Measurements from ENCODE around the gene HBG1. TPM values are rescaled to one million over a fixed set of nuclear protein-coding genes. Genes with fewer than 3 reads are reported as not detected.

The HBG1 gene
- total RNA-seq, 1 donor from 2014 or later = not detected

DNA sequence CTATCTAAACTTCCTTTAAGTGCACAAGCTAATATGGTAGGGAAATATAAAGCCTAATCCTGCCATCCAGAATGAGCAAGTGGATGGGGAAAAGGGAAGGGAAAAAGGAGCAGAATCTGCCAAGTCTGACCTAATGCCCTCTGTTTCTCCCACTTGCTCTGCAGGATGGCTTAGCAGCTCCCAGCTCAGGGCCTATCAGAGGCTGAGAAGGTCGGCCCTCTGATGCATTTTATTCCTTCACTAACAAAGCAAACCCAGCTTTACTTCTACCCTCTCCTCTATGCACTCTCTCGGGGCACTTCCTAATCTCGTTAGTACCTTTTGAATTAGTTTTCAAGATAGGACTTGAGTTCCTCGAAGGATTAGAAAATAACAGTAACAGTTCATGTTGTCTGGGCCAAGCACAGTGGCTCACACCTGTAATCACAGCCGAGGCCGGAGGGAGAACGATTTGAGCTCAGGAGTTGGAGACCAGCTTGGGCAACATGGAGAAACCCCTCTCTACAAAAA lies 39.2 kb downstream of the HBG1 start:
- TF ChIP-seq, protein P1, sequence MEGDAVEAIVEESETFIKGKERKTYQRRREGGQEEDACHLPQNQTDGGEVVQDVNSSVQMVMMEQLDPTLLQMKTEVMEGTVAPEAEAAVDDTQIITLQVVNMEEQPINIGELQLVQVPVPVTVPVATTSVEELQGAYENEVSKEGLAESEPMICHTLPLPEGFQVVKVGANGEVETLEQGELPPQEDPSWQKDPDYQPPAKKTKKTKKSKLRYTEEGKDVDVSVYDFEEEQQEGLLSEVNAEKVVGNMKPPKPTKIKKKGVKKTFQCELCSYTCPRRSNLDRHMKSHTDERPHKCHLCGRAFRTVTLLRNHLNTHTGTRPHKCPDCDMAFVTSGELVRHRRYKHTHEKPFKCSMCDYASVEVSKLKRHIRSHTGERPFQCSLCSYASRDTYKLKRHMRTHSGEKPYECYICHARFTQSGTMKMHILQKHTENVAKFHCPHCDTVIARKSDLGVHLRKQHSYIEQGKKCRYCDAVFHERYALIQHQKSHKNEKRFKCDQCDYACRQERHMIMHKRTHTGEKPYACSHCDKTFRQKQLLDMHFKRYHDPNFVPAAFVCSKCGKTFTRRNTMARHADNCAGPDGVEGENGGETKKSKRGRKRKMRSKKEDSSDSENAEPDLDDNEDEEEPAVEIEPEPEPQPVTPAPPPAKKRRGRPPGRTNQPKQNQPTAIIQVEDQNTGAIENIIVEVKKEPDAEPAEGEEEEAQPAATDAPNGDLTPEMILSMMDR (IDR thresholded peaks at IDR 0.05) = no peak
- Histone ChIP-seq H3K27me3 (no peaks in the 10 kb centered on the region), H3K9me3 (no peaks in the 10 kb centered on the region), H3K27ac (no peak overlapping the region), H3K4me3 (no peak overlapping the region), H3K4me1 (no peaks in the 10 kb centered on the region), H3K36me3 (no peaks in the 10 kb centered on the region)
- intact Hi-C loops (cut with DNase I) = no loop called here
- no peak for DNase-seq (ENCODE audit: low spot score in 2 of 2)

DNA sequence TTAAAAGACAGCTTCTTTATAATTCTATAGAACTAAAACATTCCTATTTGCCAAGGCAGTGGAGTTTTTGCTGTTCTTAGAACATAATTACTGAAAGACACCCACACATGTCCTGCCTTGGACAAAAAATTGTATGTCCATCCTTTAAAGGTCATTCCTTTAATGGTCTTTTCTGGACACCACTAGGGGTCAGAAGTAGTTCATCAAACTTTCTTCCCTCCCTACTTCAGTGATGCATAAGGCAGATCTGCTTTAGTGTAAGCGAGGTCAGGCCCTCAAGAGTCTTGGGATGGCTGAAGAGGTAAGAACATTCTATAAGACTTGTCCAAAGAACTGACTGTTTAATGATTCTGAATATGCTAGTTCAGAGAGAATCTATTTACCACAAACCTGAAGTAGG lies 44.9 kb downstream of the HBG1 start:
- TF ChIP-seq, protein P1 (IDR thresholded peaks at IDR 0.05) = peak in 1 of 3 experiments; percentile 40
- DNase-seq (ENCODE audit: low spot score in 2 of 2) = no peak
- no peaks in the 10 kb centered on the region for H3K27me3 ChIP-seq
- no peaks in the 10 kb centered on the region for H3K4me1 ChIP-seq
- no peaks in the 10 kb centered on the region for H3K9me3 ChIP-seq
- no peak overlapping the region for H3K27ac ChIP-seq
- no peak overlapping the region for H3K4me3 ChIP-seq
- no peaks in the 10 kb centered on the region for H3K36me3 ChIP-seq
- intact Hi-C loops (cut with DNase I) = no loop called here

DNA sequence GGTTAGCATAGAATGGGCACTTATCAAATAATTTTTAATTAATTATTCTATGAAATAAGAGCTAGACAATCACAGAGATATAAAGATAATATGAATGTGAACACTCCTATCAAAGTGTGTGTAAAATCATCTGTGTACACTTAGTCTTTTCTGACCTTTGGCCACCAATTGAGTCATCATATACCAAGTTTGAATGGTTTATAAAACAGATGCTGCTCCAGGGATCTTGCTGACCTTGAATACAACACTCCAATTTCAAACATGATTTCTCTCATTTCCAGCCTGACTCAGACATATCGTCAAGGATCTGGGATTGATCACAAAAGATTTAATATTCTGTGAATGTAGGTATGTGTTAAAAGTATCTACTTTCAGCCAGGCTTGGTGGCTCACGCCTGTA lies 46.3 kb downstream of the HBG1 start:
- TF ChIP-seq, protein P1 (IDR thresholded peaks at IDR 0.05) = no peak
- no peak for DNase-seq (ENCODE audit: low spot score in 2 of 2)
- Histone ChIP-seq H3K27ac (no peak overlapping the region), H3K4me1 (no peaks in the 10 kb centered on the region), H3K9me3 (no peaks in the 10 kb centered on the region), H3K36me3 (no peaks in the 10 kb centered on the region), H3K4me3 (no peak overlapping the region), H3K27me3 (no peaks in the 10 kb centered on the region)
- intact Hi-C loops (cut with DNase I) = no loop called here

DNA sequence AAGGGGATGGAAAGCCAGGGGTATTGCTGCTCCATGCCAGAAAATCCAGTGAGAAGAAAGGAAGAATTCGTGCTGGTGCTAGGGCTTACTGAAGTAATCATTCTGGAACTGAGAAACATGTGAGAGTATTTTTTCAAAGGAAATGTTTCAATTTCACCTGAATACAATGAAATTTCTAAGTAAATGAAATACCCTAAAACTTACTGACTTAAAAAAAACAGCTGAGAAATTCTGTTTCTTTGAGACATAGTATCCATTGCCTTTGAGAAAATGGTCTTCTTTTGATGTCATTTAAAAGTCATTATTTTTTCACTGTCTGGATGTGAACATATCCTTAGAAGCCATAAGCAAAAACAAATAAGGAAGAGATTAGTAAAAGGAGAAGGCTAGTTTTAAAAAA lies 49.1 kb downstream of the HBG1 start, which contains the start of gene OR51V1:
OR51V1 (minus strand) TSS at position 101 of the 400 bp plus-strand sequence; CDS start at position 101, 0 bp downstream.
- intact Hi-C loops (cut with DNase I) = no loop called here
- no peaks in the 10 kb centered on the region for H3K27me3 ChIP-seq
- H3K4me1 ChIP-seq = no peaks in the 10 kb centered on the region
- no peak within 1 kb of the TSS for H3K27ac ChIP-seq
- H3K36me3 ChIP-seq = no peaks in the 10 kb centered on the region
- DNase-seq (ENCODE audit: low spot score in 2 of 2) = no peak
- no peak within 1 kb of the TSS for H3K4me3 ChIP-seq
- TF ChIP-seq, protein P1 (IDR thresholded peaks at IDR 0.05) = no peak
- no peaks in the 10 kb centered on the region for H3K9me3 ChIP-seq

DNA sequence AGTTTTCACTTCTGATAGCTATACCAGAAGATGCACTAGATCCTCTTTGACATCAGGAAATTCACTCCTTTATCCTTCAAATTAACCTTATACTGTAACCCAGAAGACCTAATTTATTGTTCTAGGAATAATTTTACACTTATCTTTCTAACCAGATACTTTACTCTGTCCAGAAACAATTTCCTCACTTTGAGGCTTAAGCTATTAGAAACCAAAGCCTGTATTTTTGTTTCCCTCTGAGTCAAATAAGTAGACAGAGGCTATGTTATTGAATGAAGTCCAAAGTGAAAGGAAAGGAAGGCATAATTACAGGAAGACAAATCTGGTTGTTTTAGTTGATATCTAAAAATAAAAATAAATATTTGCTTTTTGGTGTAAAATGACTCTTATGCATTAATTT lies 51.4 kb downstream of the HBG1 start:
- TF ChIP-seq, protein P1 (IDR thresholded peaks at IDR 0.05) = no peak
- H3K4me3 ChIP-seq = no peak overlapping the region
- H3K9me3 ChIP-seq = no peaks in the 10 kb centered on the region
- intact Hi-C loops (cut with DNase I) = no loop called here
- H3K36me3 ChIP-seq = no peaks in the 10 kb centered on the region
- no peak overlapping the region for H3K27ac ChIP-seq
- no peak for DNase-seq (ENCODE audit: low spot score in 2 of 2)
- no peaks in the 10 kb centered on the region for H3K4me1 ChIP-seq
- H3K27me3 ChIP-seq = no peaks in the 10 kb centered on the region

Other genes starting within 250 kb of the HBG1 start
- gene OR52J3, start 203.3 kb downstream of the HBG1 start, total RNA-seq = not detected
- gene OR52E2, start 190.2 kb downstream of the HBG1 start, total RNA-seq = not detected
- gene OR52E1, start 180.3 kb downstream of the HBG1 start, total RNA-seq = not detected
- gene OR52A5, start 111.5 kb downstream of the HBG1 start, total RNA-seq = not detected
- not detected for gene OR52A1, start 95.1 kb downstream of the HBG1 start, total RNA-seq
- gene OR51V1, start 49.2 kb downstream of the HBG1 start, total RNA-seq = not detected
- 1,146 TPM for gene HBB, start 22.8 kb downstream of the HBG1 start, total RNA-seq
- not detected for gene HBD, start 15.4 kb downstream of the HBG1 start, total RNA-seq
- gene HBG2, start 4.9 kb upstream of the HBG1 start, total RNA-seq = not detected
- gene HBE1, start 20.1 kb upstream of the HBG1 start, total RNA-seq = not detected
- not detected for gene OR51B4, start 52.1 kb upstream of the HBG1 start, total RNA-seq
- not detected for gene OR51B2, start 74.4 kb upstream of the HBG1 start, total RNA-seq
- not detected for gene OR51B5, start 93.7 kb upstream of the HBG1 start, total RNA-seq
- gene OR51B6, start 101.7 kb upstream of the HBG1 start, total RNA-seq = not detected
- gene OR51M1, start 134.0 kb upstream of the HBG1 start, total RNA-seq = not detected
- not detected for gene OR51Q1, start 172.3 kb upstream of the HBG1 start, total RNA-seq
- gene OR51I1, start 191.7 kb upstream of the HBG1 start, total RNA-seq = not detected
- not detected for gene OR51I2, start 199.5 kb upstream of the HBG1 start, total RNA-seq
- not detected for gene OR52D1, start 238.8 kb upstream of the HBG1 start, total RNA-seq